IMR-90 (cell line): ENCODE data around the gene KCTD13. TPM values are rescaled to one million over a fixed set of nuclear protein-coding genes. Genes with fewer than 3 reads are reported as not detected.
A peak's percentile ranks its signal among the peaks of the same experiment; 100 is the strongest.

Source experiments
- ATAC-seq: fragments of 200-7000 bp; cut with Tn5 transposase; 2 replicates; pipeline ENCODE4 v1.9.1; 2020; ENCODE audit warnings: low read depth, mild to moderate bottlenecking, moderate library complexity
- BruUV-seq: library from RNA; stranded (reverse); fragments of 400-500 nt; replicated peaks from 2 replicates; lab custom pipeline; 2021; lab: Mats Ljungman, UMichigan
- CTCF ChIA-PET: fragments of 300-600 bp; formaldehyde crosslinking; extraction: SDS; loops from one replicate; lab custom pipeline; 2021; ENCODE audit warnings: antibody characterized with exemption; lab: Yijun Ruan, JAX
- POLR2A ChIA-PET: fragments of 300-600 bp; sonication (Branson Sonifier 250); formaldehyde crosslinking; loops from one replicate; lab custom pipeline; 2022; ENCODE audit warnings: antibody characterized with exemption; ENCODE audit not compliant: unreplicated experiment; lab: Charles Lee
- DNase-seq: peaks from one replicate; pipeline ENCODE4 v3.0.0; 2013
- H2AFZ ChIP-seq: replicated peaks from 2 replicates; pipeline ENCODE3; 2013; ENCODE audit warnings: low read length, mild to moderate bottlenecking; ENCODE audit not compliant: poor library complexity
- H2AK5ac ChIP-seq: 2 replicates; pipeline ENCODE4 v1.6.1; 2013; ENCODE audit warnings: low read depth, low read length, inconsistent platforms
- H2AK9ac ChIP-seq: replicated peaks from 2 replicates; pipeline ENCODE3; 2013; ENCODE audit warnings: mild to moderate bottlenecking, low read depth, low read length, moderate library complexity; ENCODE audit not compliant: poor library complexity
- H2BK120ac ChIP-seq: 2 replicates; pipeline ENCODE4 v1.6.1; 2013; ENCODE audit warnings: low read depth, low read length, inconsistent platforms
- H2BK15ac ChIP-seq: 3 replicates; pipeline ENCODE4 v1.6.1; 2013; ENCODE audit warnings: low read depth, low read length, inconsistent platforms
- H2BK20ac ChIP-seq: 2 replicates; pipeline ENCODE4 v1.6.1; 2013; ENCODE audit warnings: low read depth, mild to moderate bottlenecking, inconsistent platforms, low read length, moderate library complexity
- H2BK5ac ChIP-seq: 2 replicates; pipeline ENCODE4 v1.6.1; 2013; ENCODE audit warnings: mild to moderate bottlenecking, low read depth, low read length, inconsistent platforms; ENCODE audit not compliant: poor library complexity, severe bottlenecking
- H3K14ac ChIP-seq: replicated peaks from 2 replicates; pipeline ENCODE4 v1.6.1; 2013; ENCODE audit warnings: low read depth, low read length, inconsistent platforms
- H3K18ac ChIP-seq: 2 replicates; pipeline ENCODE4 v1.6.1; 2013; ENCODE audit warnings: low read depth, low read length, control low read depth
- H3K23ac ChIP-seq: 2 replicates; pipeline ENCODE4 v1.6.1; 2013; ENCODE audit warnings: low read depth, low read length, inconsistent platforms
- H3K27ac ChIP-seq: 2 replicates; pipeline ENCODE4 v1.5.1; 2013; ENCODE audit warnings: mild to moderate bottlenecking, control low read depth, low read length; ENCODE audit not compliant: insufficient read depth
- H3K27me3 ChIP-seq: 2 replicates; pipeline ENCODE4 v1.6.1; 2013; ENCODE audit warnings: low read length; ENCODE audit not compliant: control insufficient read depth, insufficient read depth
- H3K36me3 ChIP-seq: 2 replicates; pipeline ENCODE4 v1.6.1; 2013; ENCODE audit warnings: low read length, mixed read lengths; ENCODE audit not compliant: control insufficient read depth, insufficient read depth
- H3K4ac ChIP-seq: 2 replicates; pipeline ENCODE4 v1.6.1; 2013; ENCODE audit warnings: low read depth, low read length, inconsistent platforms
- H3K4me1 ChIP-seq: 2 replicates; pipeline ENCODE4 v1.6.1; 2013; ENCODE audit warnings: low read length, mixed read lengths; ENCODE audit not compliant: control insufficient read depth, insufficient read depth
- H3K4me2 ChIP-seq: 2 replicates; pipeline ENCODE4 v1.6.1; 2013; ENCODE audit warnings: low read depth, mild to moderate bottlenecking, control low read depth, low read length, moderate library complexity
- H3K4me3 ChIP-seq: 2 replicates; pipeline ENCODE4 v1.5.1; 2013; ENCODE audit warnings: low read depth, mild to moderate bottlenecking, control low read depth, low read length, moderate library complexity; ENCODE audit not compliant: insufficient read depth
- H3K56ac ChIP-seq: 2 replicates; pipeline ENCODE4 v1.6.1; 2013; ENCODE audit warnings: low read length, inconsistent platforms; ENCODE audit not compliant: insufficient read depth; ENCODE audit errors: extremely low read depth
- H3K79me1 ChIP-seq, 2 experiments: 2 replicates each; pipeline ENCODE4 v1.6.1; 2013; ENCODE audit warnings: low read length in 2 of 2, inconsistent platforms in 1 of 2, low read depth in 1 of 2
- H3K9ac ChIP-seq: 2 replicates; pipeline ENCODE4 v1.6.1; 2013; ENCODE audit warnings: low read depth, low read length, control low read depth
- H3K9me1 ChIP-seq: 2 replicates; pipeline ENCODE4 v1.6.1; 2013; ENCODE audit warnings: low read length, inconsistent platforms; ENCODE audit not compliant: insufficient read depth
- H3K9me3 ChIP-seq: 2 replicates; pipeline ENCODE4 v1.6.1; 2013; ENCODE audit warnings: low read length; ENCODE audit not compliant: control insufficient read depth, insufficient read depth
- H4K20me1 ChIP-seq: 2 replicates; pipeline ENCODE4 v1.6.1; 2013; ENCODE audit warnings: low read length, inconsistent platforms; ENCODE audit not compliant: insufficient read depth
- H4K5ac ChIP-seq: 2 replicates; pipeline ENCODE4 v1.6.1; 2013; ENCODE audit warnings: mild to moderate bottlenecking, low read depth, low read length, control low read depth
- H4K8ac ChIP-seq, 2 experiments: 2 replicates each; pipeline ENCODE4 v1.6.1; 2013; ENCODE audit warnings: low read depth in 2 of 2, low read length in 2 of 2, control low read depth in 1 of 2, inconsistent platforms in 1 of 2
- H4K91ac ChIP-seq: 2 replicates; pipeline ENCODE4 v1.6.1; 2013; ENCODE audit warnings: low read depth, low read length, inconsistent platforms; ENCODE audit not compliant: insufficient read depth
- BHLHE40 ChIP-seq: fragments of 150-350 bp; IDR thresholded peaks from 2 replicates; pipeline ENCODE4 v1.6.1; 2016; ENCODE audit warnings: mild to moderate bottlenecking, low read depth, low read length
- CEBPB ChIP-seq: IDR thresholded peaks from 2 replicates; pipeline ENCODE4 v1.6.1; 2012; ENCODE audit warnings: low read depth, low read length, improper control_type of control experiment
- CTCF ChIP-seq: conservative IDR thresholded peaks from 2 replicates; pipeline ENCODE4 v1.5.1; 2012; ENCODE audit warnings: mild to moderate bottlenecking, low read depth, low read length, improper control_type of control experiment
- ELK1 ChIP-seq: fragments of 150-350 bp; IDR thresholded peaks from 2 replicates; pipeline ENCODE4 v1.6.1; 2016; ENCODE audit warnings: low read depth, mild to moderate bottlenecking, low read length, moderate library complexity, borderline replicate concordance
- FOS ChIP-seq: fragments of 150-350 bp; IDR thresholded peaks from 2 replicates; pipeline ENCODE4 v1.6.1; 2016; ENCODE audit warnings: low read depth, low read length
- MAFK ChIP-seq: IDR thresholded peaks from 2 replicates; pipeline ENCODE4 v1.6.1; 2012; ENCODE audit warnings: low read depth, low read length, improper control_type of control experiment
- MAZ ChIP-seq: IDR thresholded peaks from 2 replicates; pipeline ENCODE4 v1.6.1; 2012; ENCODE audit warnings: low read depth, mild to moderate bottlenecking, low read length, improper control_type of control experiment, moderate library complexity, borderline replicate concordance
- NFE2L2 ChIP-seq: fragments of 150-350 bp; IDR thresholded peaks from 2 replicates; pipeline ENCODE4 v1.6.1; 2016; ENCODE audit warnings: low read depth, mild to moderate bottlenecking, low read length
- POLR2A ChIP-seq: IDR thresholded peaks from 2 replicates; pipeline ENCODE4 v1.6.1; 2012; ENCODE audit warnings: mild to moderate bottlenecking, low read depth, low read length
- RAD21 ChIP-seq: IDR thresholded peaks from 2 replicates; pipeline ENCODE4 v1.6.1; 2012; ENCODE audit warnings: low read length, improper control_type of control experiment
- RCOR1 ChIP-seq: IDR thresholded peaks from 2 replicates; pipeline ENCODE4 v1.6.1; 2012; ENCODE audit warnings: mild to moderate bottlenecking, low read length, improper control_type of control experiment; ENCODE audit not compliant: insufficient replicate concordance
- RFX5 ChIP-seq: IDR thresholded peaks from 2 replicates; pipeline ENCODE4 v1.8.0; 2012; ENCODE audit warnings: low read depth, mild to moderate bottlenecking, low read length, moderate library complexity
- SMC3 ChIP-seq: fragments of 150-350 bp; IDR thresholded peaks from 2 replicates; pipeline ENCODE4 v1.6.1; 2016; ENCODE audit warnings: low read depth, mild to moderate bottlenecking, antibody characterized with exemption, low read length, moderate library complexity
- USF2 ChIP-seq: fragments of 150-350 bp; IDR thresholded peaks from 2 replicates; pipeline ENCODE4 v1.6.1; 2017; ENCODE audit warnings: mild to moderate bottlenecking, antibody characterized with exemption, low read length, low read depth
- WGBS, 2 experiments: methylation state at CpG; one replicate each; pipeline versions ENCODE4 v1.1.5 to v1.1.7; 2013; ENCODE audit warnings: missing lambda C conversion rate in 2 of 2; ENCODE audit not compliant: insufficient read length in 1 of 2; ENCODE audit errors: extremely low coverage in 2 of 2; 5-methylcytosine and 5-hydroxymethylcytosine counted together
- dilution Hi-C: fragments of 300-500 bp; cut with HindIII; formaldehyde crosslinking; loops from one replicate; pipeline ENCODE4 v1.14.3; 2018; ENCODE audit warnings: low sequenced_read_pairs; ENCODE audit not compliant: unreplicated experiment
- in situ Hi-C: fragments of 300-500 bp; cut with MboI; formaldehyde crosslinking; loops from 3 replicates; pipeline ENCODE4 v1.14.3; 2019; ENCODE audit warnings: low sequenced_read_pairs, inconsistent platforms, mixed read lengths
- intact Hi-C: fragments of 100-400 bp; cut with micrococcal nuclease; formaldehyde crosslinking; loops from 2 replicates; pipeline ENCODE4 v1.10.0; 2022
- polyA plus RNA-seq, 3 experiments: library from polyadenylated mRNA; depleted of rRNA; stranded (reverse); fragments of >200 nt; gene quantifications; 2 replicates each; pipeline ENCODE4 v1.2.3, GENCODE V29; 2012; ENCODE audit warnings: low replicate concordance in 1 of 3
- total RNA-seq: library from RNA; depleted of rRNA; stranded (reverse); fragments of >200 nt; gene quantifications from 2 replicates; pipeline ENCODE4 v1.2.3, GENCODE V29; 2012

Gene KCTD13
- total and polyA plus RNA-seq, 2 of the 4 experiments (the other 2 are of a cell fraction), result 4.1 to 20.7 TPM

GRCh38 chr16:29974291-29975133 lies 48.5 kb upstream of the KCTD13 start:
- 0% methylated on average over 5 of the region's 31 CpGs; no CpG with 5 or more reads in 1 of the 2 experiments for WGBS, 2 experiments
- Histone ChIP-seq H4K5ac (no peak overlapping the region), H3K9me1 (peaks cover 28% of the 10 kb centered on the region), H3K36me3 (peaks cover 26% of the 10 kb centered on the region), H3K9me3 (no peaks in the 10 kb centered on the region), H4K8ac (peak overlapping the region; percentile 68 to 98; a peak in 3 of 4 replicates), H3K4me2 (peak overlapping the region; percentile 91), H2BK20ac (no peak overlapping the region), H3K79me1 (peaks cover 6 to 58% of the 10 kb centered on the region in 2 experiments), H3K27ac (peak overlapping the region; percentile 92), H3K4ac (peak overlapping the region; percentile 97), H3K27me3 (no peaks in the 10 kb centered on the region), H3K9ac (peak overlapping the region; percentile 94), H2BK15ac (no peak overlapping the region), H3K56ac (peak overlapping the region; percentile 81), H2AK9ac (peak overlapping the region; percentile 99), H3K4me1 (peaks cover 13% of the 10 kb centered on the region; the same call in 1 of the 2 replicates), H3K18ac (no peak overlapping the region), H3K23ac (peak overlapping the region; percentile 99), H2AFZ (peak overlapping the region; percentile 97), H4K91ac (peak overlapping the region; percentile 17; the same call in 1 of the 2 replicates), H4K20me1 (peaks cover 44% of the 10 kb centered on the region), H3K4me3 (peak overlapping the region; percentile 69), H2BK120ac (no peak overlapping the region), H3K14ac (peak overlapping the region; percentile 99), H2BK5ac (peak overlapping the region; percentile 79), H2AK5ac (peak overlapping the region; percentile 57)
- CTCF ChIA-PET, result interaction anchor here (0.6 to 1.3 kb wide), 2 partner anchors 13 to 190 kb away, joined by 3 read pairs; partner anchors contain the start of gene TMEM219
- POLR2A ChIA-PET, result no interaction called here
- no TSS peak for BruUV-seq
- DNase-seq (peak; percentile 12), ATAC-seq (no peak)
- intact Hi-C loops, result loop anchor here (5.0 kb wide), 1 partner anchor 47 kb away; the partner anchor contains the start of gene KCTD13
- in situ Hi-C loops, result no loop called here
- dilution Hi-C loops, result no loop called here
- no peak for TF ChIP-seq CEBPB
- no peak for TF ChIP-seq NFE2L2
- no peak for TF ChIP-seq SMC3
- no peak for TF ChIP-seq BHLHE40
- TF ChIP-seq POLR2A, result no peak
- no peak for TF ChIP-seq RCOR1
- TF ChIP-seq MAFK, result no peak
- no peak for TF ChIP-seq FOS
- TF ChIP-seq MAZ, result no peak
- TF ChIP-seq CTCF, result no peak
- no peak for TF ChIP-seq USF2
- no peak for TF ChIP-seq RFX5
- TF ChIP-seq RAD21, result no peak
- no peak for TF ChIP-seq ELK1
